Pancreas (tissue), 10 donors: ENCODE data around the gene KCNMA1. TPM values are rescaled to one million over a fixed set of nuclear protein-coding genes. Genes with fewer than 3 reads are reported as not detected.

Source experiments
- ATAC-seq, 4 donors: fragments of 200-7000 bp; cut with Tn5 transposase; one replicate each; pipeline versions ENCODE4 v1.8.0 to v1.9.1; 2020; ENCODE audit warnings: mild to moderate bottlenecking in 4 of 4, moderate library complexity in 4 of 4
- DNase-seq, 6 donors: peaks; one replicate each; pipeline ENCODE4 v3.0.0-alpha.2; 2020
- FAIRE-seq: peaks from 2 replicates; lab custom pipeline; 2012; peaks lifted over from hg19 to GRCh38; lab: Jason Lieb, UNC
- H3K27ac ChIP-seq, 4 donors: fragments of 200-600 bp; sonication (generic); 1 replicate in 3 of 4; 2 replicates in 1 of 4; pipeline versions ENCODE4 v1.5.0 to v1.8.0; 2020
- H3K27me3 ChIP-seq, 4 donors: fragments of 200-600 bp; one replicate each; pipeline ENCODE4 v1.8.0; 2021
- H3K36me3 ChIP-seq, 3 donors: fragments of 200-600 bp; sonication (generic) in 1 of 3; one replicate each; pipeline versions ENCODE4 v1.5.0 to v1.8.0; 2020 to 2021
- H3K4me1 ChIP-seq, 3 donors: fragments of 200-600 bp; one replicate each; pipeline ENCODE4 v1.8.0; 2021
- H3K4me3 ChIP-seq, 4 donors: fragments of 200-600 bp; sonication (generic) in 2 of 4; one replicate each; pipeline versions ENCODE4 v1.5.0 to v1.8.0; 2020 to 2021
- H3K9me3 ChIP-seq, 4 donors: fragments of 200-600 bp; one replicate each; pipeline ENCODE4 v1.8.0; 2021
- CTCF ChIP-seq, 4 donors: fragments of 200-600 bp; sonication (generic) in 3 of 4; IDR thresholded peaks; one replicate each; pipeline versions ENCODE4 v1.5.0 to v1.8.0; 2021; ENCODE audit warnings: antibody characterized with exemption in 4 of 4
- WGBS, 2 donors: extraction: QIAGEN DNeasy Blood & Tissue Kit; methylation state at CpG; one replicate each; pipeline ENCODE4 v1.1.7; 2013; 5-methylcytosine and 5-hydroxymethylcytosine counted together
- intact Hi-C, 3 donors: fragments of 100-400 bp; cut with DNase I; formaldehyde crosslinking; loops; one replicate each; pipeline versions ENCODE4 v1.11.1 to v1.14.2; 2022
- polyA plus RNA-seq, 2 donors: library from polyadenylated mRNA; stranded (reverse); fragments of 200-250 nt; gene quantifications; one replicate each; pipeline ENCODE4 v1.2.3, GENCODE V29; 2013
- total RNA-seq, 6 donors: library from RNA; stranded (reverse); fragmentation: NEBNext Ultra II Directional in 4 of 6; extraction: Animal tissue kit (Norgen Biotek cat#: 25700) in 4 of 6; gene quantifications; one replicate each; pipeline versions ENCODE4 v1.2.1 to v1.2.4, GENCODE V29; 2021 to 2023
- donor health status: healthy with polysubstance abuse.
- donor health status: DM: no; HTN: no; CAD: no; lungs with moderate emphysema.
- donor health status: DM: no; HTN: no; CAD: no.
- donor health status: control.
- donor health status: control.
- donor health status: Bipolar disorder and iron deficiency.
- donor health status: DM: yes; HTN: yes; CAD: no.
- donor health status: DM: no; HTN: no; CAD: no.
- donor health status: DM: no; HTN: no; CAD: no.
- donor health status: DM: yes; HTN: yes; CAD: no.

KCNMA1 gene
- total and polyA plus RNA-seq, 8 donors: 3.5 to 19.4 (median 9.3) TPM

- no peaks in the 10 kb centered on the region for H3K36me3 ChIP-seq
- no peaks in the 10 kb centered on the region for H3K9me3 ChIP-seq
- DNase-seq (peak in 3 of 6 donors; percentile 27 to 77 (median 63)), FAIRE-seq (no peak), ATAC-seq (peak; percentile 88 to 91 (median 90))
- H3K27ac ChIP-seq: peak overlapping the region in 3 of 4 donors; percentile 18 to 78 (median 68)
- WGBS, 2 donors: 14 to 17% methylated on average over 8 of the region's 8 CpGs
- intact Hi-C loops: no loop called here
- no peak overlapping the region for H3K4me3 ChIP-seq
- TF ChIP-seq CTCF (IDR thresholded peaks at IDR 0.05): no peak
- no peaks in the 10 kb centered on the region for H3K27me3 ChIP-seq
- H3K4me1 ChIP-seq: peaks cover 18 to 46% (median 38%) of the 10 kb centered on the region in 3 donors
Measured at GRCh38 chr10:77333610-77334340, 303.8 kb downstream of the KCNMA1 start.

- intact Hi-C loops: no loop called here
- FAIRE-seq: no peak
- ATAC-seq: peak in 3 of 4 donors; percentile 11 to 41 (median 15)
- Histone ChIP-seq H3K4me3 (no peak overlapping the region), H3K27ac (peak overlapping the region in 3 of 4 donors; percentile 1 to 78 (median 68)), H3K9me3 (no peaks in the 10 kb centered on the region), H3K36me3 (no peaks in the 10 kb centered on the region), H3K4me1 (peaks cover 18 to 46% (median 38%) of the 10 kb centered on the region in 3 donors), H3K27me3 (no peaks in the 10 kb centered on the region)
- peak in 3 of 6 donors; percentile 11 to 30 (median 22) for DNase-seq
- TF ChIP-seq CTCF (IDR thresholded peaks at IDR 0.05): no peak
Measured at GRCh38 chr10:77332256-77332655, 305.4 kb downstream of the KCNMA1 start.

- intact Hi-C loops: no loop called here
- TF ChIP-seq CTCF (IDR thresholded peaks at IDR 0.05): no peak
- FAIRE-seq (no peak), DNase-seq (peak in 1 of 6 donors; percentile 38), ATAC-seq (no peak)
- H3K36me3 ChIP-seq: no peaks in the 10 kb centered on the region
- H3K27me3 ChIP-seq: no peaks in the 10 kb centered on the region
- no peak overlapping the region for H3K27ac ChIP-seq
- H3K9me3 ChIP-seq: no peaks in the 10 kb centered on the region
- 64% methylated on average over 6 of the region's 6 CpGs for WGBS, 2 donors
- H3K4me3 ChIP-seq: no peak overlapping the region
- peaks cover 9 to 29% (median 23%) of the 10 kb centered on the region in 3 donors for H3K4me1 ChIP-seq
Measured at GRCh38 chr10:77328272-77328816, 309.3 kb downstream of the KCNMA1 start.

GRCh38 chr10:77325233-77325537 is 312.4 kb downstream of the KCNMA1 start:
- Histone ChIP-seq H3K9me3 (no peaks in the 10 kb centered on the region), H3K27me3 (no peaks in the 10 kb centered on the region), H3K27ac (no peak overlapping the region), H3K4me3 (no peak overlapping the region), H3K4me1 (peaks cover 0 to under 1% (median 0%) of the 10 kb centered on the region in 3 donors), H3K36me3 (no peaks in the 10 kb centered on the region)
- TF ChIP-seq CTCF (IDR thresholded peaks at IDR 0.05): no peak
- DNase-seq: peak in 5 of 6 donors; percentile 35 to 58 (median 40)
- WGBS, 2 donors: 37 to 39% methylated on average over 4 of the region's 4 CpGs
- intact Hi-C loops: no loop called here
- FAIRE-seq: no peak
- ATAC-seq: peak; percentile 72 to 91 (median 84)

GRCh38 chr10:77321838-77322237 is 315.8 kb downstream of the KCNMA1 start:
- 68 to 75% methylated on average over 3 of the region's 3 CpGs for WGBS, 2 donors

More at GRCh38 chr10:77321838-77322237, 315.8 kb downstream of the KCNMA1 start:
- no peak for FAIRE-seq
- no peaks in the 10 kb centered on the region for H3K27me3 ChIP-seq
- H3K4me3 ChIP-seq: no peak overlapping the region
- no peaks in the 10 kb centered on the region for H3K4me1 ChIP-seq
- H3K36me3 ChIP-seq: no peaks in the 10 kb centered on the region
- TF ChIP-seq CTCF (IDR thresholded peaks at IDR 0.05): no peak
- no peak for DNase-seq
- H3K27ac ChIP-seq: no peak overlapping the region
- ATAC-seq: no peak
- intact Hi-C loops: no loop called here
- H3K9me3 ChIP-seq: no peaks in the 10 kb centered on the region
